GM23338 (cell line): ENCODE results near the gene RIMS1. TPM values are rescaled to one million over a fixed set of nuclear protein-coding genes. Genes with fewer than 3 reads are reported as not detected.

Experiments used
- ATAC-seq: fragments of 200-7000 bp; cut with Tn5 transposase; 3 replicates; pipeline ENCODE4 v1.9.1; 2020
- DNase-seq: peaks from one replicate; pipeline ENCODE4 v3.0.0-alpha.2; 2015; ENCODE audit warnings: low spot score
- H2AFZ ChIP-seq: fragments of 200-600 bp; sonication (generic); 2 replicates; pipeline ENCODE4 v1.8.0; 2016; ENCODE audit warnings: antibody characterized with exemption, mild to moderate bottlenecking, moderate library complexity
- H3F3A ChIP-seq: fragments of 200-600 bp; sonication (generic); replicated peaks from 2 replicates; pipeline ENCODE4 v1.8.0; 2017; ENCODE audit warnings: antibody characterized with exemption, mixed run types, low read depth
- H3K27ac ChIP-seq: fragments of 200-600 bp; sonication (generic); 2 replicates; pipeline ENCODE4 v1.6.1; 2016; ENCODE audit warnings: low read depth
- H3K27me3 ChIP-seq: fragments of 200-600 bp; sonication (generic); 2 replicates; pipeline ENCODE4 v1.8.0; 2016; ENCODE audit warnings: mild to moderate bottlenecking, mixed run types, moderate library complexity; ENCODE audit not compliant: insufficient read depth
- H3K36me3 ChIP-seq: fragments of 200-600 bp; sonication (generic); 2 replicates; pipeline ENCODE4 v1.8.0; 2016; ENCODE audit warnings: mild to moderate bottlenecking; ENCODE audit not compliant: insufficient read depth
- H3K4me1 ChIP-seq: fragments of 200-600 bp; sonication (generic); 2 replicates; pipeline ENCODE4 v1.8.0; 2016; ENCODE audit warnings: mild to moderate bottlenecking, moderate library complexity; ENCODE audit not compliant: insufficient read depth
- H3K4me2 ChIP-seq: fragments of 200-600 bp; sonication (generic); 2 replicates; pipeline ENCODE4 v1.7.1; 2017; ENCODE audit warnings: mixed run types
- H3K4me3 ChIP-seq: fragments of 200-600 bp; sonication (generic); 2 replicates; pipeline ENCODE4 v1.6.1; 2016; ENCODE audit warnings: mixed run types
- H3K79me2 ChIP-seq: fragments of 200-600 bp; sonication (generic); replicated peaks from 2 replicates; pipeline ENCODE4 v1.8.0; 2017; ENCODE audit warnings: mild to moderate bottlenecking; ENCODE audit not compliant: insufficient read depth
- H3K9me2 ChIP-seq: fragments of 200-600 bp; sonication (generic); 2 replicates; pipeline ENCODE4 v1.8.0; 2017; ENCODE audit not compliant: insufficient read depth
- H4K20me1 ChIP-seq: fragments of 200-600 bp; sonication (generic); replicated peaks from 2 replicates; pipeline ENCODE4 v1.8.0; 2017; ENCODE audit warnings: mild to moderate bottlenecking; ENCODE audit not compliant: insufficient read depth
- H3K27ac Mint-ChIP-seq: 2 replicates; pipeline ENCODE4 v1.8.0; 2020; ENCODE audit warnings: inconsistent platforms, mild to moderate bottlenecking, moderate library complexity, mixed read lengths
- H3K27me3 Mint-ChIP-seq: 3 replicates; pipeline ENCODE4 v1.8.0; 2022; ENCODE audit warnings: low read depth, mild to moderate bottlenecking, moderate library complexity, mixed read lengths, inconsistent platforms; ENCODE audit not compliant: insufficient read depth, poor library complexity
- H3K36me3 Mint-ChIP-seq: 3 replicates; pipeline ENCODE4 v1.8.0; 2021; ENCODE audit warnings: low read depth, mild to moderate bottlenecking, inconsistent platforms, moderate library complexity, mixed read lengths
- H3K4me1 Mint-ChIP-seq: 3 replicates; pipeline ENCODE4 v1.8.0; 2020; ENCODE audit warnings: mild to moderate bottlenecking, inconsistent platforms, mixed read lengths
- H3K4me3 Mint-ChIP-seq: 3 replicates; pipeline ENCODE4 v1.8.0; 2021; ENCODE audit warnings: moderate library complexity, mild to moderate bottlenecking, inconsistent platforms, mixed read lengths
- H3K9me3 Mint-ChIP-seq: 3 replicates; pipeline ENCODE4 v1.8.0; 2020; ENCODE audit warnings: moderate library complexity, mild to moderate bottlenecking, inconsistent platforms, mixed read lengths
- CREB1 ChIP-seq: fragments of 250-450 bp; sonication (Bioruptor Pico); IDR thresholded peaks from 2 replicates; pipeline ENCODE4 v1.5.0; 2020; ENCODE audit warnings: low read depth, mild to moderate bottlenecking, moderate library complexity
- CTCF ChIP-seq, 2 experiments: fragments of 200-600 bp in 1 of 2; sonication (generic) in 1 of 2; conservative IDR thresholded peaks; 2 replicates each; pipeline versions ENCODE4 v1.5.1 to v1.6.1; 2016 to 2017; ENCODE audit warnings: antibody characterized with exemption in 2 of 2, low read depth in 2 of 2, mild to moderate bottlenecking in 2 of 2, moderate library complexity in 1 of 2
- ETS1 ChIP-seq: IDR thresholded peaks from 2 replicates; pipeline ENCODE4 v1.6.1; 2016; ENCODE audit warnings: antibody characterized with exemption
- EZH2 ChIP-seq: fragments of 200-600 bp; sonication (generic); IDR thresholded peaks from one replicate; pipeline ENCODE4 v1.8.0; 2017; ENCODE audit warnings: antibody characterized with exemption, mild to moderate bottlenecking, low read depth; ENCODE audit not compliant: unreplicated experiment
- EZH2phosphoT487 ChIP-seq: fragments of 200-600 bp; sonication (generic); IDR thresholded peaks from one replicate; pipeline ENCODE4 v1.8.1; 2018; ENCODE audit warnings: antibody characterized with exemption; ENCODE audit not compliant: unreplicated experiment
- JUNB ChIP-seq: IDR thresholded peaks from one replicate; pipeline ENCODE4 v1.6.1; 2016; ENCODE audit warnings: antibody characterized with exemption; ENCODE audit not compliant: unreplicated experiment
- NANOG ChIP-seq: IDR thresholded peaks from 2 replicates; pipeline ENCODE4 v1.6.1; 2016; ENCODE audit warnings: antibody characterized with exemption, borderline replicate concordance
- POLR2AphosphoS5 ChIP-seq: IDR thresholded peaks from 2 replicates; pipeline ENCODE4 v1.6.1; 2016; ENCODE audit warnings: antibody characterized with exemption, low read depth
- REST ChIP-seq: IDR thresholded peaks from one replicate; pipeline ENCODE4 v1.6.1; 2018; ENCODE audit warnings: antibody characterized with exemption; ENCODE audit not compliant: unreplicated experiment
- STAT1 ChIP-seq: IDR thresholded peaks from one replicate; pipeline ENCODE4 v1.6.1; 2016; ENCODE audit warnings: antibody characterized with exemption; ENCODE audit not compliant: unreplicated experiment
- ZNF114 ChIP-seq: fragments of 250-450 bp; sonication (Bioruptor Pico); IDR thresholded peaks from 2 replicates; pipeline ENCODE4 v1.5.0; 2020; ENCODE audit warnings: mild to moderate bottlenecking, moderate library complexity
- ZNF331 ChIP-seq: fragments of 250-450 bp; sonication (Bioruptor Pico); IDR thresholded peaks from 2 replicates; pipeline ENCODE4 v1.5.0; 2020; ENCODE audit warnings: low read depth, mild to moderate bottlenecking, moderate library complexity
- ZNF462 ChIP-seq: fragments of 250-450 bp; sonication (Bioruptor Pico); IDR thresholded peaks from 2 replicates; pipeline ENCODE4 v1.5.0; 2020; ENCODE audit warnings: mild to moderate bottlenecking, moderate library complexity
- polyA plus RNA-seq: library from polyadenylated mRNA; unstranded; fragments of >200 nt; fragmentation: Nextera tagmentation; extraction: Ambion mirVana; gene quantifications from 2 replicates; pipeline ENCODE4 v1.2.1, GENCODE V29; 2016
- total RNA-seq: library from RNA; depleted of rRNA; stranded (reverse); fragments of >200 nt; shearing (Covaris generic); gene quantifications from 2 replicates; pipeline ENCODE4 v1.2.3, GENCODE V29; 2014

The RIMS1 gene
- total and polyA plus RNA-seq, 2 experiments from 2014 or later: 0.89 to 4.0 TPM

- Mint-ChIP-seq H3K27ac (no peak overlapping the region), H3K27me3 (no peaks in the 10 kb centered on the region), H3K4me1 (peaks cover 12% of the 10 kb centered on the region), H3K36me3 (no peaks in the 10 kb centered on the region), H3K4me3 (no peak overlapping the region), H3K9me3 (no peaks in the 10 kb centered on the region; the same call in 2 of the 3 replicates)
- no peaks in the 10 kb centered on the region for H3F3A ChIP-seq
- no peaks in the 10 kb centered on the region for H3K36me3 ChIP-seq
- H3K27me3 ChIP-seq: no peaks in the 10 kb centered on the region
- H3K4me2 ChIP-seq: no peak overlapping the region
- no peaks in the 10 kb centered on the region for H3K79me2 ChIP-seq
- no peak overlapping the region for H3K4me3 ChIP-seq
- H3K4me1 ChIP-seq: peaks cover 23% of the 10 kb centered on the region
- DNase-seq (no peak), ATAC-seq (no peak)
- no peaks in the 10 kb centered on the region for H3K9me2 ChIP-seq
- no peaks in the 10 kb centered on the region for H4K20me1 ChIP-seq
- no peak overlapping the region for H3K27ac ChIP-seq
- TF ChIP-seq JUNB (no peak), ZNF331 (CRISPR knock-in tag) (no peak), CREB1 (CRISPR knock-in tag) (no peak), ETS1 (no peak), ZNF114 (CRISPR knock-in tag) (no peak), REST (no peak), CTCF (conservative IDR thresholded peaks at IDR 0.05; ENCODE audit: low read depth in 2 of 2) (no peak), POLR2AphosphoS5 (no peak), STAT1 (no peak), ZNF462 (no peak), NANOG (no peak), EZH2phosphoT487 (no peak), EZH2 (no peak)
- no peak overlapping the region for H2AFZ ChIP-seq
These were observed 351.7 kb downstream of the RIMS1 start for GRCh38 chr6:72238021-72238420.
